Keratinocyte (primary cell): ENCODE results near the gene PTPRN2. TPM values are rescaled to one million over a fixed set of nuclear protein-coding genes. Genes with fewer than 3 reads are reported as not detected.

Source experiments
- DNase-seq: peaks from one replicate; pipeline ENCODE4 v3.0.0-alpha.2; 2011; ENCODE audit warnings: low read depth, missing footprints, low spot score
- FAIRE-seq: peaks from 2 replicates; lab custom pipeline; 2011; peaks lifted over from hg19 to GRCh38; lab: Jason Lieb, UNC
- H2AFZ ChIP-seq: 2 replicates; pipeline ENCODE4 v1.6.0; 2012; ENCODE audit warnings: low read length, control low read depth, inconsistent platforms; ENCODE audit not compliant: control insufficient read depth
- H3K27ac ChIP-seq: 2 replicates; pipeline ENCODE4 v1.5.1; 2011; ENCODE audit warnings: low read length; ENCODE audit not compliant: control insufficient read depth, insufficient read depth
- H3K27me3 ChIP-seq: 3 replicates; pipeline ENCODE4 v1.6.0; 2011; ENCODE audit warnings: low read length; ENCODE audit not compliant: control insufficient read depth, insufficient read depth; ENCODE audit errors: extremely low read depth
- H3K36me3 ChIP-seq, 2 experiments: 2 replicates in 1 of 2; 3 replicates in 1 of 2; pipeline ENCODE4 v1.5.1; 2011; ENCODE audit warnings: low read length in 2 of 2, mild to moderate bottlenecking in 1 of 2; ENCODE audit not compliant: control insufficient read depth in 2 of 2, insufficient read depth in 2 of 2; ENCODE audit errors: extremely low read depth in 1 of 2
- H3K4me1 ChIP-seq: 3 replicates; pipeline ENCODE4 v1.5.1; 2011; ENCODE audit warnings: low read length; ENCODE audit not compliant: control insufficient read depth, insufficient read depth; ENCODE audit errors: extremely low read depth
- H3K4me2 ChIP-seq: 3 replicates; pipeline ENCODE4 v1.6.0; 2011; ENCODE audit warnings: low read depth, low read length; ENCODE audit not compliant: control insufficient read depth, insufficient read depth; ENCODE audit errors: extremely low read depth
- H3K4me3 ChIP-seq, 3 experiments: fragments of 200-600 bp in 1 of 3; sonication (generic) in 1 of 3; 2 replicates in 2 of 3; 3 replicates in 1 of 3; pipeline ENCODE4 v1.5.1; 2011 to 2016; ENCODE audit warnings: low read length in 3 of 3, mild to moderate bottlenecking in 3 of 3, control low read depth in 2 of 3, inconsistent platforms in 1 of 3, low read depth in 1 of 3, mixed read lengths in 1 of 3, mixed run types in 1 of 3, moderate library complexity in 1 of 3; ENCODE audit not compliant: control insufficient read depth in 2 of 3, insufficient read depth in 2 of 3; ENCODE audit errors: extremely low read depth in 1 of 3
- H3K79me2 ChIP-seq: 2 replicates; pipeline ENCODE4 v1.6.0; 2012; ENCODE audit warnings: low read length; ENCODE audit not compliant: control insufficient read depth, insufficient read depth
- H3K9ac ChIP-seq: 3 replicates; pipeline ENCODE4 v1.6.0; 2011; ENCODE audit warnings: low read length; ENCODE audit not compliant: control insufficient read depth, insufficient read depth; ENCODE audit errors: extremely low read depth
- H3K9me1 ChIP-seq: 3 replicates; pipeline ENCODE4 v1.6.0; 2011; ENCODE audit warnings: low read length; ENCODE audit not compliant: control insufficient read depth, insufficient read depth; ENCODE audit errors: extremely low read depth
- H3K9me3 ChIP-seq: 2 replicates; pipeline ENCODE4 v1.5.1; 2012; ENCODE audit warnings: low read depth, low read length; ENCODE audit not compliant: control insufficient read depth
- H4K20me1 ChIP-seq: 3 replicates; pipeline ENCODE4 v1.6.0; 2011; ENCODE audit warnings: low read length; ENCODE audit not compliant: control insufficient read depth, insufficient read depth; ENCODE audit errors: extremely low read depth
- CTCF ChIP-seq, 3 experiments: IDR thresholded peaks in 1 of 3; conservative IDR thresholded peaks in 1 of 3; optimal IDR thresholded peaks in 1 of 3; 2 replicates in 2 of 3; 3 replicates in 1 of 3; pipeline versions ENCODE3 to v1.5.1; 2011; ENCODE audit warnings: low read length in 3 of 3, mild to moderate bottlenecking in 3 of 3, moderate library complexity in 2 of 3, control low read depth in 1 of 3, inconsistent platforms in 1 of 3; ENCODE audit not compliant: insufficient read depth in 2 of 3; ENCODE audit errors: extremely low read depth in 1 of 3
- EZH2 ChIP-seq: IDR thresholded peaks from one replicate; pipeline ENCODE4 v1.6.1; 2012; ENCODE audit warnings: inconsistent platforms, mild to moderate bottlenecking, low read length, moderate library complexity
- dilution Hi-C: fragments of 300-500 bp; cut with MboI; formaldehyde crosslinking; loops from one replicate; pipeline ENCODE4 v1.7.0; 2020; ENCODE audit warnings: low sequenced_read_pairs; ENCODE audit not compliant: extremely low pct_ligation_motif_present
- polyA plus RNA-seq, 5 experiments: library from polyadenylated mRNA; depleted of rRNA in 3 of 5; stranded (reverse) in 3 of 5; stranded (forward) in 1 of 5; unstranded in 1 of 5; fragments of >200 nt; gene quantifications; 1 replicate in 1 of 5; 2 replicates in 3 of 5; 3 replicates in 1 of 5; pipeline versions ENCODE4 v1.2.1 to v1.2.3, GENCODE V29; 2011 to 2012; ENCODE audit warnings: missing spikeins in 2 of 5, low read depth in 1 of 5, low replicate concordance in 1 of 5

Gene PTPRN2
- polyA plus RNA-seq, 1 donor (not counting 4 experiments of a cell fraction or from before 2014, with no cell fraction given) = not detected

- Histone ChIP-seq H3K4me2 (no peak overlapping the region), H2AFZ (no peak overlapping the region), H3K4me1 (no peaks in the 10 kb centered on the region), H3K79me2 (no peaks in the 10 kb centered on the region), H3K9ac (no peak overlapping the region), H3K4me3 (no peak overlapping the region), H3K9me3 (peaks cover 32% of the 10 kb centered on the region), H3K36me3 (no peaks in the 10 kb centered on the region), H3K27me3 (no peaks in the 10 kb centered on the region), H4K20me1 (no peaks in the 10 kb centered on the region), H3K27ac (no peak overlapping the region), H3K9me1 (no peaks in the 10 kb centered on the region)
- DNase-seq (no peak), FAIRE-seq (no peak)
- dilution Hi-C loops = no loop called here
- TF ChIP-seq EZH2 (no peak), CTCF (optimal IDR thresholded peaks at IDR 0.05 in 1 of 3, IDR thresholded peaks at IDR 0.05 in 1 of 3, conservative IDR thresholded peaks at IDR 0.05 in 1 of 3; ENCODE audit: extremely low read depth in 1 of 3, insufficient read depth in 2 of 3, low read length in 3 of 3) (peak in 2 of 3 experiments; percentile 35 to 51)
Observed at GRCh38 chr7:158325530-158326381, 261.9 kb downstream of the PTPRN2 start.

- TF ChIP-seq EZH2 (no peak), CTCF (optimal IDR thresholded peaks at IDR 0.05 in 1 of 3, IDR thresholded peaks at IDR 0.05 in 1 of 3, conservative IDR thresholded peaks at IDR 0.05 in 1 of 3; ENCODE audit: extremely low read depth in 1 of 3, insufficient read depth in 2 of 3, low read length in 3 of 3) (no peak)
- DNase-seq = no peak
- no peaks in the 10 kb centered on the region for H3K27me3 ChIP-seq
- H3K79me2 ChIP-seq = no peaks in the 10 kb centered on the region
- FAIRE-seq = no peak
- no peaks in the 10 kb centered on the region for H3K9me1 ChIP-seq
- H3K4me2 ChIP-seq = no peak overlapping the region
- H3K27ac ChIP-seq = no peak overlapping the region
- H3K4me1 ChIP-seq = no peaks in the 10 kb centered on the region
- no peak overlapping the region for H2AFZ ChIP-seq
- H3K9ac ChIP-seq = no peak overlapping the region
- dilution Hi-C loops = no loop called here
- no peaks in the 10 kb centered on the region for H3K36me3 ChIP-seq
- peaks cover 31% of the 10 kb centered on the region for H3K9me3 ChIP-seq
- H3K4me3 ChIP-seq = no peak overlapping the region
- H4K20me1 ChIP-seq = no peaks in the 10 kb centered on the region
Observed at GRCh38 chr7:158324397-158325360, 262.9 kb downstream of the PTPRN2 start.
